ENCODE measurements around the gene SYTL2.

The SYTL2 gene

DNA sequence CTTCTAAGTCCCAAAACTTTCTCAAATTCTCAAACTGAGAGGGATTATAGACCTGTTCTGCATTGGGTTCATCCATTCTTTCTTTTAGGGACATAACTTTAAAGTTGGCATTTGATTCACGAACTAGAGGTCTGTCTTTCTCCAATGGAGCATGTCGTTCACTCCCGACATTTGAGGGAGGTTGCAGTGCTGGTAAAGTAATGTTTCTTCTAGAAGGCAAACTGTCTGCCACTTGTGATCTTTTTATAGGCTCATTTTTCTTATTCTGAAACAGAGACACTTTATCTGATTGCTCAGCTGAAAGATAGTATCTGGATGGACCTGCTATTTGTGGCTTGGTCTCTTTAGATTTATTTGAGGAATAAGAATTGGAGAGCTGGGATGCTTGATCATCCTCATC, 84.6 kb downstream of the SYTL2 start:
- DNase-seq: no peak

DNA sequence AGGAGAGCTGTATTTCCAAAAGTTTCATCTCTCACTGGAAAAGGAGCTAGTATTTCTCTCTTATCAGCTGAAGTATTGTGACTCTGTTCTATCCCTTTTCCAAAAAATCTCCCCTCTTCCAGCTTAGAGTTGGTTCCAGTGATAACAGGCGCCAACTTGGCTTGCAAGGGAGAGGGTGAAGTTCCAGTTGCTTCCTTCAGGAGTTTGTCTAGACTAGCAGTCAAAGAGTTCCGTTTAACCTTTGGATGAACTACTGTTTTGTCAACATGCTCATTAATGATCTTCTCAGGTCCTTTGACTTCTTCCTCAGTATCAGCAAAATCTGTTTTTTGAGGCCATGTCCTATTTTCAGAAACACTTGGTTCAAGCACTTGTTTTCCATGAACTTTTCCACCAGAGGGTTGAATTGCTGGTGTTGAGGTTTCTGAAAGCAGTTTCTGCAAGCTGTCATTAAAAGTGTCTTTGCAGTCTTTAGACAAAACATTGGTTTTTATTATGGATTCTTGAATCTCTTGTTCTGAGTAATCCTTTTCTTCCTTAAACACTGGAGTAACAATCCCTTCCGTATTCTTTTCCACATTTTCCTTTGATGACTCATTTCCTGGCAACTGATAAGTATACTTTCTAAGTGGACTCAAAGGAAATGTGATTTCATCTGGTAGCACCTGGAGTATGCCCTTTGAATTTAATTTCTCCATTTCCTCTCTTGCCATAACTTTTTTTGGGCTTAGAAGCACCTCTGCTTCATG, 85.3 kb downstream of the SYTL2 start:
- peak; percentile 92 for DNase-seq

GRCh38 chr11:85724748-85725465, 86.0 kb downstream of the SYTL2 start:
- no peak for DNase-seq

GRCh38 chr11:85723088-85723487, 87.9 kb downstream of the SYTL2 start:
- no peak for DNase-seq

GRCh38 chr11:85721191-85721590, 89.8 kb downstream of the SYTL2 start:
- no peak for DNase-seq

DNA sequence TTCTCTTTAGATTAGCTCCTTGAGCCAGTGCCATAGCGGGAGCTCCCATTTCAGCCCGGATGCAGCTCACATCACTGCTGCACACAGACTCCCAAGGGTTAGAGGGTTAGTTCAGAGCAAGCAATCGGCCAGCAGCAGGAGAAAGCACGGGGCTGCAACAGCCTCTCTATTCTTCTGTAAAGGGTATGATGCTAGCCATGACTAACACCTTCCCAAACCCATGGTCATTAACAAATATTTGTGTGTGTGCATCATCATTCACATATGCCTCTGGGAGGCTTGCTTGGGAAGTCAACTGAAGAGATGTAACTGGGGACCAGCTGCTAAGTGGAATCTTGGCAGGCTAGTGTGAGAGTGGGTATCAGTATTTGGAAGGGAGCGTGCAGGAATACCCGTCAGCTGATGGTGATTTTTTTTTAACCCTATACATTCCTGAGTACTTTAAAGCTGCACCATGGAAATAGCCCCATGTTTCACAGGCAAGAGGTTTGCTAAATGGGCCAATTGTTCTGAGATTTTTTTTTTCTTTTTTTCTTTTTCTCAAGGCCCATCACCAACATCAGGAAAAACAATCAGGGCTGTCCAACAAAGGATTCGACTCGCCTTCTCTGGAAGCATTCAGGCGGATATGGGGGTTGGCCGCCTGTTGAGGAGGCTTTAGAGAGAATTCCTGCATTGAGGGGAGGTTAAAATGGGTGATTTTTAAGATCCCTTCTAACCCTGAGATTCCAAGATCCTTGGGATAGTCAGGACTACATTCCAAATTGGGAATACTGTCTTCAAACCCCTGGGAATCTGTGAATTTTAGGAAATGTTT, 91.7 kb downstream of the SYTL2 start:
- peak; percentile 99 for DNase-seq

DNA sequence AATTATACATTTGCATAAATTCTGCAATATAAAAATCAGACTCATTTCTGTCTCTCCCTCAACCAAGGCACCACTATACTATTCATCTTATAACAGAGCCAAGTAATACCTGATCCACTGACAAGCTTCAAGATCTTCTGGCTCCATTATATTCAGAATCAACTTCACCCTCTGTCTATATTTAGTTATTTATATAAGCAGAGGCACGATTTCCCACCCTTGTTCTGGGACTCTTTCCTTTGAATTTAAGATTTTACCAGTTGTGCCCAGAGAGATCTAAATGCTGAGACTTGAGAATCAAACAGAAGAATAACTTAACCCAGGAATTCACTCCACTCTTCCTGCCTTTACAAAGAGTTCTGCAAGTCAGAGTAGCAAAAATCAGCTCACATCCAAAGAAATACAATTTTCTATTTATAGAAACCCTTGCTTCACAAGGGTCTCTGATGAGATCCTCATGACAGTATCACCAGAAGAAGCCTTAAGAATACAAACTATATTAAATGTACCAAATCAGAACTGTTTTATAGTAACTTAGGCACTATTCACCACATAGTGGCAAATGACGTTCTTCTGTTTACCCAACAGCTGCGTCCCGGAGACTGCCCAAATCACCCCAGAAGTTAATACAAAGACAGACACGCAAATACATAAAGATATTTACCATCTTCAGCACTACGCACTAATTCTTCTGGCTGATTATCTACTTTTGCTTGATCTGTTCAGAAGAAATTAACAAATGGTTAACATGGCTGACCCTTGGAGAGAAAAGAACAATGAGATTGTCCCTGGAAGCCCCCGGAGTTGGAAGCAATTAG, 92.6 kb downstream of the SYTL2 start:
- no peak for DNase-seq

- no peak for DNase-seq
These were observed 93.5 kb downstream of the SYTL2 start for GRCh38 chr11:85717429-85717828.

DNA sequence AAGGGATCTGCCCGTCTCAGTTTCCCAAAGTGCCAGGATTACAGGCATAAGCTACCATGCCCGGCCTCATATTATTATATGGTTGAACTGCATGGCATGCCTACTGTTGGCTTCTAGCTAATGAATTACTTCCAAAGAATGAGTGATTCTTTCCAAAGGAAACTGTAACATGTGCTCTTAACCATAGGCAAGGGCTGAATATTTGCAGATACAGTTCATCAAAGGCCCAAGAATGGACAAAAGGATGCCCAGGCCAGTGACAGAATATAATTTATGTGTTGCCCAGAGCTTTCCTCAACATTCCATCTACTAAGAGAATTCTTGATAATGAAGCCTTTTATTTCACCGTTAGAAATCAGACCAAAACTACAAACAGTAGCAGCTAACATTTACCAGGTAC, 98.0 kb downstream of the SYTL2 start:
- no peak for DNase-seq

GRCh38 chr11:85710917-85711316, 100.0 kb downstream of the SYTL2 start:
- DNase-seq: no peak

- no peak for DNase-seq
These were observed 100.8 kb downstream of the SYTL2 start for GRCh38 chr11:85709941-85710702.

GRCh38 chr11:85705800-85706199, 105.1 kb downstream of the SYTL2 start:
- DNase-seq: no peak

DNA sequence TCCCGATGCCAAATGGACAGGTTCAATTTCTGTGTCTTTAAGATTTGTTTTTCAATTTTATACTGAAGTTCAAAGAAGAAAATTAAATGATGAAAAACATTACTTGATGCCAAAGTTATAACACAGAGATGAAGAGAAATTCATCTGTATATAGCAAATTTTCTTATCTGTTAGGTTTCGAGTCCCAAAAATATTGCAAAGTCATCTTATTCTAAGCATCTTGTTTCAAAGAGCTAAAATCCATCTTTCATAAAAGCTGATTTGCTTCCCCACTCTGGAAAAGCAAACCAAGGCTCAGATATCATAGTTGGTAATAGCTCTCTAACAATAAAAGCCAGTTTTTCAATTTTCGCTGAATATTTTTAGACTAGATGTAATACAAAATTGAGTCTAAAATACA, 106.0 kb downstream of the SYTL2 start:
- no peak for DNase-seq

- no peak for DNase-seq
These were observed 110.8 kb downstream of the SYTL2 start for GRCh38 chr11:85699957-85700741.

DNA sequence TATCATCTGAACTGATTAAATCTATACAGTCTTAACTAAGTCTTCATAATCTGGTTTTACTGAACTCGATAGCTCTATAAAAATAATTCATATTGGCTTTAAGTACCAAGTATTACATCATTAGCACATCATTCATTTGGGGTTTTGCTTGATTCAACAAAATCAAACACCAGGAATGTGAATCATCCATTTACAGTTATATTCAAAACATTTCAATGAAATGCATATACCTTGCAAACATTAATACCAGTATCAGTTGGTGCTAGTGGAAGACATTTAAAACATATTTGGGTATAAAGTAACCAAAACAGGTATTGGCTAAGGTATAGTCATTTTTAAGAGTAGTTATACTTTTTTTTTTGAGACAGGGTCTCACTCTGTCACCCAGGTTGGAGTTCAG, 112.7 kb downstream of the SYTL2 start:
- DNase-seq: peak; percentile 29

DNA sequence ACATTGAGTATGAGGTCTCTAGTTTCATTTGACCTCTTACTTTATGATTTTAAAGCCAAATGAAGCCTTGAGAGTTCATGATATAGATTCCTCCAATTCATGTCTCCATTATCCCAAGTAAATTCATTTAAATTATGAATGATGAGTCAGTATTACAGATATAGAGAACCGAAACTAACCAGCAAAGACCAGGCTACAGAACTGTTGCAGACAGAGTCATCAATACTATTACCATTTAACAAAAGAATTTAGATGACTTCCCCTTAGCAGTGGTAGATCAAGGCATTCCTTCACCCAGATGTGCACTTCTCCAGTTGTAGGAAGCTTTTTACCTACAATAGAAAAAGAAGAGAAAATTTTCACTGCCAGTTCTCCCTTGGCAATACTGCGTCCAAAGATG, 113.2 kb downstream of the SYTL2 start:
- DNase-seq: no peak

DNA sequence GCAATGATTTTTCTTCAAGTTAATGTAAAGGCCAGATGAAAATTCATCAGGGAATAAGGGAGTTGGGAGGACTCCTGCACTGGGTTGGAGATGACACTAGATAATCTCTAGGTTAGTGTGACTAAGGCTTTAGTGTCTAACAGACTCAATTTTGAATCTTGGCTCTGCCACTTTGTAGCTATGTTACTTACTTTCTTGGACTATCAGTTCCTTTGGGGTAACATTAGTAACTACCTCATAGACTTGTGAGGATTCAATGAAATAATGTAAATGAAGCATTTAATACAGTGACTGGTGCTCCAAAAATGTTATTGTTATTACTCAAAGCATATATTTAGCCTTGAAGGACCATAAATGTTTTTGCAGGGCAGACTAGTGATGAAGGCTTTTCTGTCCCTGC, 115.4 kb downstream of the SYTL2 start:
- DNase-seq: peak; percentile 34

DNA sequence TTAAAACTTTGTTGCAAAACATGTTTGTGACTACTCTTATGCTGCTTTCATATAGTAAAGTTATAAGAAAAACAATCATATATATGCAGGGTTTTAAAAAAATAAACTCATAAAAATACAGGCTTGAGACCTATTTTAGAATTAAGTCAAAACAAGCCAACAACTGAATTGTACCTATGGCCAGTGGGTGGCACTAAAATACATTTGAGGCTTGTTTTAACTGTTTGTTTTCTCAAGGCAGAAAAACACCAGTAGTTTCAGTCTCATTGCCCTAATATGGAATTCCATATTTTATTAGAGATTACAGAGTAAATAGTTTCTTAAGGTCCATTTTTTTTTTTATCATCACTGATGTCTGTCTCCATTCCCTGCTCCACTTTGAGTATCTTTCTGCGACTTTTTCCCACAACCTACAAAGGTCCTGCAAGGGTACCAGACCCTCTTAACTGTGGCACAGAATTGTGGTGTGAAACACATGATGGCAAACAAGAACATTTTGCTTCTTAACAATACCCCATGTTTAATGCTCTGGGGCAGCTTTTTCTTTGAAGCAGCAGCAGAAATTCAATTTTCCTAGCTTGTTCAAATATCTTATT, 116.5 kb downstream of the SYTL2 start:
- peak; percentile 63 for DNase-seq

DNA sequence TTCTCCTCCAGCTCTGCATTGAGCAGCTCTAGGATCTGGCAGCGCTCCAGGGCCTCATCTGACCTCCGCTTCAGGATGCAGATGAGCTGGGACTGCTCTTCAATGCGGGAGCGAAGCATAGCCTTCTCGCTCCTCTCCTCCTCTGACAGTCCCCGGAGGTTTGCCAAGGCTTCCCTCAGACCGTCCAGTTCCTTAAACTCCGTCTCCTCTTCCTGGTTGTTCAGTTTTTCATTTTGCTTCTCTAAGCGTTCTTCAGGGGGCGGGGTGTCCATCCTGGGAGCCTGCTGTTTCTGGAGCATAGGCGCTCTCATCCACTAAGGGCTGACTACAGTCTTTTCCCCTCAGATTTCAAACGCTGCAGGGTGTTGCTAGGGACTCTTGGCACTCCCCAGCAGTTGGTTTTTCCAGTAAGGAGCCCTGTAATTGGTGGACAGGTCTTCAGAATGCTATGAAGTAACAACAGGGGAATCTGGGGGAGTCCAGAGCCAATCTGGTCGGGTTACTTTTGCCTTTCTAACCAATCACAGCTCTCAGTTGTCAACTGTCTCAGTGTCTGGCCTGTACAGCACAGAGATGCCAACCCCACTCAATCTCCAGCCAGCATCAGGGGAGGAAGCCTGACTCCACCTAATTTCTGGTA, 125.0 kb downstream of the SYTL2 start, which contains the start of gene CCDC89:
Gene CCDC89, minus strand, starts transcription at position 376 of the 640 bp plus-strand sequence. Its CDS starts 65 bp downstream, at position 311.
- peak; percentile 43 for DNase-seq
